H1 (cell line): ENCODE results near the gene SND1.

Experiments
- BACH1 ChIP-seq: IDR thresholded peaks from 2 replicates; pipeline ENCODE4 v1.6.1; 2012; ENCODE audit warnings: low read length, improper control_type of control experiment
- EP300 ChIP-seq, 2 experiments: IDR thresholded peaks; 1 replicate in 1 of 2; 2 replicates in 1 of 2; pipeline ENCODE4 v1.6.1; 2011 to 2012; ENCODE audit warnings: low read depth in 2 of 2, low read length in 2 of 2, mild to moderate bottlenecking in 2 of 2, borderline replicate concordance in 1 of 2, inconsistent platforms in 1 of 2, moderate library complexity in 1 of 2
- EZH2 ChIP-seq: fragments of 200-600 bp; sonication (generic); IDR thresholded peaks from 2 replicates; pipeline ENCODE4 v1.7.1; 2012; ENCODE audit warnings: low read depth, mild to moderate bottlenecking, moderate library complexity, low read length, inconsistent platforms; ENCODE audit not compliant: severe bottlenecking
- JUND ChIP-seq: IDR thresholded peaks from 2 replicates; pipeline ENCODE4 v1.6.1; 2011; ENCODE audit warnings: mild to moderate bottlenecking, improper control_type of control experiment, low read length
- KDM1A ChIP-seq: fragments of 200-600, 300-600 bp; sonication (generic); IDR thresholded peaks from 2 replicates; pipeline ENCODE4 v1.7.1; 2016; ENCODE audit warnings: mild to moderate bottlenecking, low read length, borderline replicate concordance
- NANOG ChIP-seq: IDR thresholded peaks from 2 replicates; pipeline ENCODE4 v1.6.1; 2011; ENCODE audit warnings: low read length, low read depth, mild to moderate bottlenecking, inconsistent platforms; ENCODE audit not compliant: insufficient read depth, poor library complexity, severe bottlenecking
- POLR2A ChIP-seq, 2 experiments: IDR thresholded peaks; 1 replicate in 1 of 2; 2 replicates in 1 of 2; pipeline ENCODE4 v1.6.1; 2011; ENCODE audit warnings: low read depth in 2 of 2, low read length in 2 of 2, mild to moderate bottlenecking in 2 of 2; ENCODE audit errors: control extremely low read depth in 1 of 2
- POU5F1 ChIP-seq: IDR thresholded peaks from 2 replicates; pipeline ENCODE4 v1.6.1; 2011; ENCODE audit warnings: low read depth, mild to moderate bottlenecking, low read length, moderate library complexity
- RFX5 ChIP-seq: IDR thresholded peaks from 2 replicates; pipeline ENCODE4 v1.6.1; 2011; ENCODE audit warnings: low read depth, low read length, improper control_type of control experiment, borderline replicate concordance
- SP1 ChIP-seq: IDR thresholded peaks from 2 replicates; pipeline ENCODE4 v1.6.1; 2011; ENCODE audit warnings: low read depth, low read length
- TCF12 ChIP-seq: IDR thresholded peaks from 2 replicates; pipeline ENCODE4 v1.6.1; 2011; ENCODE audit warnings: low read depth, mild to moderate bottlenecking, low read length
- TF ChIP-seq, protein P1 (sequence below): IDR thresholded peaks from 2 replicates; pipeline ENCODE4 v1.6.1; 2012; ENCODE audit warnings: inconsistent platforms
- TF ChIP-seq, protein P2 (sequence below): IDR thresholded peaks from 2 replicates; pipeline ENCODE4 v1.6.1; 2012; ENCODE audit warnings: low read length, inconsistent platforms
- TF ChIP-seq, protein P3 (sequence below), 3 experiments: IDR thresholded peaks; 1 replicate in 2 of 3; 2 replicates in 1 of 3; pipeline versions ENCODE4 v1.5.1 to v1.6.1; 2011; ENCODE audit warnings: low read length in 3 of 3, mild to moderate bottlenecking in 3 of 3, inconsistent platforms in 2 of 3, low read depth in 1 of 3, moderate library complexity in 1 of 3; ENCODE audit not compliant: insufficient read depth in 1 of 3; ENCODE audit errors: control extremely low read depth in 1 of 3

DNA sequence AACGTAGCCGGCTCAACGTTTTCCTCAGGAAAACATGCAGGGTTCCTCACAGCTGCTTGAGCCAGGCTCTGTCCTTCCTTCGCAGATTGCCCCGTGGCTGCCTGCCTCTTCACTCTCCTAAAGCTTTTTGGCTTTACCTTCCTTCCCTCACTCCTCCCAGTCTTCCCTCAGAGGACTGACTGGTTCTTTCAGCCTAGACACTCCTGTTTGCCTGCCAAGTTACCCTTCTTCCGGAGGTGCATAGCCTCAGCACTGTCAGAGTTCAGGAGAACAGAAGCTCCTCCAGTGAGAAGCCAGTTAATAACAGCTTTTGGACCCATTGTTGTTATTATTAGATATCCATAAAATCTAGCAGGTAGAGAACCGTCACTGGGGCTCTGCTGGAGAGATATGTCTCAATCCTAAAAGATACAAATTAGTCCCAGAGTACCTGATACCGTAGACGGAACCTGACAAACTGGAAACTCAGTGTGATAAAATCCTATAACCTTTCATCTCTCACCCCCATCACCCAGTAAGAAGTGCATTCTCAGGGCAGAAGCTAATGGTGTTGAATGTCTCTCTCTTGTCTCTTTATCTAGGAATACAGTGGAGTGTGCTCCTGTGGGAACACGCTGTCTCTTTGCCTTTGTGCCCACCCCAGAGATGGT lies 79.6 kb downstream of the SND1 start:
- TF ChIP-seq KDM1A (no peak), JUND (no peak), EP300 (IDR thresholded peaks at IDR 0.05; ENCODE audit: borderline replicate concordance in 1 of 2, low read depth in 2 of 2, low read length in 2 of 2) (no peak), EZH2 (no peak), RFX5 (no peak), NANOG (no peak), POU5F1 (no peak), TCF12 (no peak), POLR2A (IDR thresholded peaks at IDR 0.05; ENCODE audit: control extremely low read depth in 1 of 2, low read depth in 2 of 2, low read length in 2 of 2) (no peak), SP1 (no peak), BACH1 (no peak)
- TF ChIP-seq, protein P1, sequence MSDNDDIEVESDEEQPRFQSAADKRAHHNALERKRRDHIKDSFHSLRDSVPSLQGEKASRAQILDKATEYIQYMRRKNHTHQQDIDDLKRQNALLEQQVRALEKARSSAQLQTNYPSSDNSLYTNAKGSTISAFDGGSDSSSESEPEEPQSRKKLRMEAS = no peak
- TF ChIP-seq, protein P2, sequence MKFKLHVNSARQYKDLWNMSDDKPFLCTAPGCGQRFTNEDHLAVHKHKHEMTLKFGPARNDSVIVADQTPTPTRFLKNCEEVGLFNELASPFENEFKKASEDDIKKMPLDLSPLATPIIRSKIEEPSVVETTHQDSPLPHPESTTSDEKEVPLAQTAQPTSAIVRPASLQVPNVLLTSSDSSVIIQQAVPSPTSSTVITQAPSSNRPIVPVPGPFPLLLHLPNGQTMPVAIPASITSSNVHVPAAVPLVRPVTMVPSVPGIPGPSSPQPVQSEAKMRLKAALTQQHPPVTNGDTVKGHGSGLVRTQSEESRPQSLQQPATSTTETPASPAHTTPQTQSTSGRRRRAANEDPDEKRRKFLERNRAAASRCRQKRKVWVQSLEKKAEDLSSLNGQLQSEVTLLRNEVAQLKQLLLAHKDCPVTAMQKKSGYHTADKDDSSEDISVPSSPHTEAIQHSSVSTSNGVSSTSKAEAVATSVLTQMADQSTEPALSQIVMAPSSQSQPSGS = no peak
- TF ChIP-seq, protein P3, sequence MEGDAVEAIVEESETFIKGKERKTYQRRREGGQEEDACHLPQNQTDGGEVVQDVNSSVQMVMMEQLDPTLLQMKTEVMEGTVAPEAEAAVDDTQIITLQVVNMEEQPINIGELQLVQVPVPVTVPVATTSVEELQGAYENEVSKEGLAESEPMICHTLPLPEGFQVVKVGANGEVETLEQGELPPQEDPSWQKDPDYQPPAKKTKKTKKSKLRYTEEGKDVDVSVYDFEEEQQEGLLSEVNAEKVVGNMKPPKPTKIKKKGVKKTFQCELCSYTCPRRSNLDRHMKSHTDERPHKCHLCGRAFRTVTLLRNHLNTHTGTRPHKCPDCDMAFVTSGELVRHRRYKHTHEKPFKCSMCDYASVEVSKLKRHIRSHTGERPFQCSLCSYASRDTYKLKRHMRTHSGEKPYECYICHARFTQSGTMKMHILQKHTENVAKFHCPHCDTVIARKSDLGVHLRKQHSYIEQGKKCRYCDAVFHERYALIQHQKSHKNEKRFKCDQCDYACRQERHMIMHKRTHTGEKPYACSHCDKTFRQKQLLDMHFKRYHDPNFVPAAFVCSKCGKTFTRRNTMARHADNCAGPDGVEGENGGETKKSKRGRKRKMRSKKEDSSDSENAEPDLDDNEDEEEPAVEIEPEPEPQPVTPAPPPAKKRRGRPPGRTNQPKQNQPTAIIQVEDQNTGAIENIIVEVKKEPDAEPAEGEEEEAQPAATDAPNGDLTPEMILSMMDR (IDR thresholded peaks at IDR 0.05; ENCODE audit: control extremely low read depth in 1 of 3, insufficient read depth in 1 of 3, low read depth in 1 of 3, low read length in 3 of 3) = no peak
